HEK293T (cell line): ENCODE data around the gene CD2.

Experiments
- CTCF ChIA-PET: fragments of 350-600 bp; formaldehyde crosslinking; extraction: SDS; loops from one replicate; lab custom pipeline; 2021; ENCODE audit warnings: antibody characterized with exemption, inconsistent platforms; lab: Yijun Ruan, JAX
- POLR2A ChIA-PET: fragments of 350-600 bp; formaldehyde crosslinking; extraction: SDS; loops from one replicate; lab custom pipeline; 2020; ENCODE audit warnings: antibody characterized with exemption, inconsistent platforms; lab: Yijun Ruan, JAX
- DNase-seq: peaks from one replicate; pipeline ENCODE4 v3.0.0; 2012; ENCODE audit warnings: mixed read lengths; ENCODE audit errors: extremely low spot score
- ARNT ChIP-seq: fragments of 450-650 bp; IDR thresholded peaks from 2 replicates; pipeline ENCODE4 v1.6.1; 2017; ENCODE audit warnings: mild to moderate bottlenecking
- BHLHE40 ChIP-seq: fragments of 450-650 bp; IDR thresholded peaks from 2 replicates; pipeline ENCODE4 v1.6.1; 2016; ENCODE audit warnings: mild to moderate bottlenecking, moderate library complexity, borderline replicate concordance
- CTBP1 ChIP-seq: fragments of 450-650 bp; IDR thresholded peaks from 2 replicates; pipeline ENCODE4 v1.6.1; 2016; ENCODE audit warnings: borderline replicate concordance
- ELF4 ChIP-seq: fragments of 450-650 bp; IDR thresholded peaks from 2 replicates; pipeline ENCODE4 v1.6.1; 2017; ENCODE audit warnings: antibody characterized with exemption
- FOXA1 ChIP-seq: fragments of 450-650 bp; IDR thresholded peaks from 2 replicates; pipeline ENCODE4 v1.6.1; 2016; ENCODE audit warnings: mild to moderate bottlenecking
- FOXK2 ChIP-seq: fragments of 450-650 bp; IDR thresholded peaks from 2 replicates; pipeline ENCODE4 v1.6.1; 2016; ENCODE audit warnings: mild to moderate bottlenecking
- FOXM1 ChIP-seq: fragments of 450-650 bp; IDR thresholded peaks from 2 replicates; pipeline ENCODE4 v1.6.1; 2017; ENCODE audit warnings: mild to moderate bottlenecking, borderline replicate concordance
- HDGF ChIP-seq: fragments of 450-650 bp; IDR thresholded peaks from 2 replicates; pipeline ENCODE4 v1.6.1; 2017; ENCODE audit warnings: antibody characterized with exemption, borderline replicate concordance
- L3MBTL2 ChIP-seq: fragments of 450-650 bp; conservative IDR thresholded peaks from 2 replicates; pipeline ENCODE4 v1.6.1; 2016; ENCODE audit warnings: mild to moderate bottlenecking
- LEF1 ChIP-seq: fragments of 450-650 bp; IDR thresholded peaks from 2 replicates; pipeline ENCODE4 v1.6.1; 2017; ENCODE audit warnings: mild to moderate bottlenecking, borderline replicate concordance
- NFRKB ChIP-seq: fragments of 450-650 bp; IDR thresholded peaks from 2 replicates; pipeline ENCODE4 v1.6.1; 2016; ENCODE audit warnings: mild to moderate bottlenecking, moderate library complexity
- PKNOX1 ChIP-seq: fragments of 450-650 bp; IDR thresholded peaks from 2 replicates; pipeline ENCODE4 v1.6.1; 2016
- SP1 ChIP-seq: fragments of 450-650 bp; IDR thresholded peaks from 2 replicates; pipeline ENCODE4 v1.6.1; 2017
- SUZ12 ChIP-seq: fragments of 450-650 bp; IDR thresholded peaks from 2 replicates; pipeline ENCODE4 v1.6.1; 2016; ENCODE audit warnings: mild to moderate bottlenecking
- TARDBP ChIP-seq: fragments of 450-650 bp; IDR thresholded peaks from 2 replicates; pipeline ENCODE4 v1.6.1; 2016
- ZNF384 ChIP-seq: fragments of 450-650 bp; IDR thresholded peaks from 2 replicates; pipeline ENCODE4 v1.6.1; 2016

CD2 gene

GRCh38 chr1:116805398-116805797 lies 51.2 kb downstream of the CD2 start:
- no peak for DNase-seq
- TF ChIP-seq CTBP1: no peak
- no peak for TF ChIP-seq SP1
- TF ChIP-seq ZNF384: no peak
- no peak for TF ChIP-seq FOXA1
- no peak for TF ChIP-seq NFRKB
- POLR2A ChIA-PET: no interaction called here
- CTCF ChIA-PET: interaction anchor here (0.7 kb wide), 1 partner anchor 94 kb away, joined by 4 read pairs; no protein-coding TSS in a partner anchor

- no peak for DNase-seq
- POLR2A ChIA-PET: interaction anchor here (1.5 kb wide), 1 partner anchor 20 kb away, joined by 3 read pairs; no protein-coding TSS in a partner anchor
- CTCF ChIA-PET: no interaction called here
- TF ChIP-seq FOXA1 (no peak), PKNOX1 (no peak), SP1 (no peak), L3MBTL2 (no peak), ARNT (no peak), SUZ12 (no peak), ZNF384 (no peak), CTBP1 (no peak), FOXK2 (no peak), ELF4 (no peak), HDGF (no peak), NFRKB (no peak), FOXM1 (no peak), TARDBP (no peak), BHLHE40 (no peak), LEF1 (no peak)
Observed at GRCh38 chr1:116806245-116806644, 52.0 kb downstream of the CD2 start.

GRCh38 chr1:116806671-116807070 lies 52.4 kb downstream of the CD2 start:
- ChIA-PET POLR2A (interaction anchor here (1.5 kb wide), 1 partner anchor 20 kb away, joined by 3 read pairs; no protein-coding TSS in a partner anchor), CTCF (no interaction called here)
- TF ChIP-seq FOXM1 (no peak), CTBP1 (no peak), SP1 (no peak), ELF4 (no peak), SUZ12 (no peak), NFRKB (no peak), ZNF384 (no peak), HDGF (no peak), PKNOX1 (no peak), FOXA1 (no peak), ARNT (no peak), LEF1 (no peak), L3MBTL2 (no peak), FOXK2 (no peak), BHLHE40 (no peak), TARDBP (no peak)
- no peak for DNase-seq

GRCh38 chr1:116807394-116808199 lies 53.4 kb downstream of the CD2 start:
- no peak for TF ChIP-seq BHLHE40
- no peak for TF ChIP-seq FOXM1
- TF ChIP-seq ZNF384: no peak
- no peak for TF ChIP-seq ARNT
- no peak for TF ChIP-seq NFRKB
- TF ChIP-seq LEF1: no peak
- no peak for TF ChIP-seq HDGF
- no peak for TF ChIP-seq FOXA1
- no peak for TF ChIP-seq L3MBTL2
- no peak for TF ChIP-seq CTBP1
- TF ChIP-seq SUZ12: no peak
- TF ChIP-seq SP1: no peak
- no peak for TF ChIP-seq PKNOX1
- no peak for TF ChIP-seq TARDBP
- TF ChIP-seq FOXK2: no peak
- POLR2A ChIA-PET: interaction anchor here (1.5 kb wide), 1 partner anchor 21 kb away, joined by 3 read pairs; no protein-coding TSS in a partner anchor
- DNase-seq: no peak
- CTCF ChIA-PET: no interaction called here

- TF ChIP-seq FOXK2 (no peak), ZNF384 (no peak), BHLHE40 (no peak), ARNT (no peak), PKNOX1 (no peak), TARDBP (no peak)
- ChIA-PET CTCF (interaction anchor here (0.6 kb wide), 1 partner anchor 1315 kb away, joined by 3 read pairs; no protein-coding TSS in a partner anchor), POLR2A (no interaction called here)
- DNase-seq: no peak
Observed at GRCh38 chr1:116808200-116808847, 54.1 kb downstream of the CD2 start.
